Fibroblast of lung (primary cell): Measurements from ENCODE around the gene CDR2. TPM values are rescaled to one million over a fixed set of nuclear protein-coding genes. Genes with fewer than 3 reads are reported as not detected.

ENCODE experiments used
- DNase-seq, 2 donors: peaks; one replicate each; pipeline versions ENCODE4 v3.0.0 to v3.0.0-alpha.2; 2010; ENCODE audit warnings: low read depth in 2 of 2
- H2AFZ ChIP-seq: 2 replicates; pipeline ENCODE4 v1.5.1; 2012; ENCODE audit warnings: low read length, control low read depth, inconsistent platforms
- H3K27ac ChIP-seq: 2 replicates; pipeline ENCODE4 v1.5.1; 2011; ENCODE audit warnings: low read length, control low read depth; ENCODE audit not compliant: insufficient read depth
- H3K27me3 ChIP-seq: 2 replicates; pipeline ENCODE4 v1.5.1; 2011; ENCODE audit warnings: mild to moderate bottlenecking, low read length; ENCODE audit not compliant: control insufficient read depth, insufficient read depth
- H3K36me3 ChIP-seq: 2 replicates; pipeline ENCODE4 v1.5.1; 2011; ENCODE audit warnings: low read length; ENCODE audit not compliant: control insufficient read depth, insufficient read depth
- H3K4me1 ChIP-seq: 2 replicates; pipeline ENCODE4 v1.5.1; 2011; ENCODE audit warnings: low read length; ENCODE audit not compliant: control insufficient read depth, insufficient read depth; ENCODE audit errors: extremely low read depth
- H3K4me2 ChIP-seq: 2 replicates; pipeline ENCODE4 v1.5.1; 2011; ENCODE audit warnings: low read length, control low read depth; ENCODE audit not compliant: insufficient read depth; ENCODE audit errors: extremely low read depth
- H3K4me3 ChIP-seq, 4 experiments: fragments of 200-600 bp in 1 of 4; sonication (generic) in 1 of 4; replicated peaks in 1 of 4; 2 replicates each; pipeline ENCODE4 v1.5.1; 2011 to 2016; ENCODE audit warnings: low read length in 4 of 4, low read depth in 3 of 4, mild to moderate bottlenecking in 3 of 4, control low read depth in 2 of 4, inconsistent platforms in 1 of 4, mixed read lengths in 1 of 4; ENCODE audit not compliant: insufficient read depth in 1 of 4; ENCODE audit errors: control extremely low read depth in 1 of 4
- H3K79me2 ChIP-seq: 2 replicates; pipeline ENCODE4 v1.5.1; 2012; ENCODE audit warnings: mild to moderate bottlenecking, low read length, inconsistent platforms; ENCODE audit not compliant: control insufficient read depth, insufficient read depth
- H3K9ac ChIP-seq: 2 replicates; pipeline ENCODE4 v1.5.1; 2011; ENCODE audit warnings: mild to moderate bottlenecking, low read length, control low read depth; ENCODE audit not compliant: insufficient read depth
- H3K9me3 ChIP-seq: 2 replicates; pipeline ENCODE4 v1.5.1; 2012; ENCODE audit warnings: low read depth, low read length; ENCODE audit not compliant: control insufficient read depth, insufficient read depth
- H4K20me1 ChIP-seq: 2 replicates; pipeline ENCODE4 v1.5.1; 2011; ENCODE audit warnings: low read length; ENCODE audit not compliant: control insufficient read depth, insufficient read depth; ENCODE audit errors: extremely low read depth
- CTCF ChIP-seq, 2 donors: IDR thresholded peaks in 1 of 2; conservative IDR thresholded peaks in 1 of 2; 1 replicate in 1 of 2; 2 replicates in 1 of 2; pipeline ENCODE4 v1.5.1; 2011 to 2012; ENCODE audit warnings: low read length in 2 of 2, control low read depth in 1 of 2, inconsistent platforms in 1 of 2, low read depth in 1 of 2, mild to moderate bottlenecking in 1 of 2
- EZH2 ChIP-seq: IDR thresholded peaks from 2 replicates; pipeline ENCODE4 v1.5.1; 2012; ENCODE audit warnings: low read length, control low read depth, mild to moderate bottlenecking; ENCODE audit errors: missing control alignments
- polyA plus RNA-seq, 2 donors: library from polyadenylated mRNA; depleted of rRNA in 1 of 2; stranded (reverse) in 1 of 2; unstranded in 1 of 2; fragments of >200 nt; gene quantifications; 2 replicates each; pipeline ENCODE4 v1.2.1, GENCODE V29; 2011 to 2012; ENCODE audit warnings: missing spikeins in 1 of 2
- total RNA-seq: library from RNA; depleted of rRNA; stranded (reverse); fragments of >200 nt; gene quantifications from 2 replicates; pipeline ENCODE4 v1.2.1, GENCODE V29; 2014

The CDR2 gene
- total and polyA plus RNA-seq, 2 donors (not counting 1 experiment from before 2014, with no cell fraction given): 60.1 to 73.8 TPM

- H3K9me3 ChIP-seq: no peaks in the 10 kb centered on the region
- H3K27me3 ChIP-seq: no peaks in the 10 kb centered on the region
- no peak for DNase-seq
- H3K27ac ChIP-seq: no peak overlapping the region
- TF ChIP-seq CTCF (conservative IDR thresholded peaks at IDR 0.05 in 1 of 2, IDR thresholded peaks at IDR 0.05 in 1 of 2; ENCODE audit: low read depth in 1 of 2, low read length in 2 of 2) (no peak), EZH2 (no peak)
- no peaks in the 10 kb centered on the region for H4K20me1 ChIP-seq
- no peaks in the 10 kb centered on the region for H3K4me1 ChIP-seq
- H3K9ac ChIP-seq: no peak overlapping the region
- H2AFZ ChIP-seq: no peak overlapping the region
- no peak overlapping the region for H3K4me2 ChIP-seq
- peaks cover 31% of the 10 kb centered on the region for H3K36me3 ChIP-seq
- no peak overlapping the region for H3K4me3 ChIP-seq
- H3K79me2 ChIP-seq: no peaks in the 10 kb centered on the region
Measured at GRCh38 chr16:22323959-22324786, 50.2 kb downstream of the CDR2 start.

- H3K4me2 ChIP-seq: no peak overlapping the region
- TF ChIP-seq CTCF (conservative IDR thresholded peaks at IDR 0.05 in 1 of 2, IDR thresholded peaks at IDR 0.05 in 1 of 2; ENCODE audit: low read depth in 1 of 2, low read length in 2 of 2): no peak
- no peak for TF ChIP-seq EZH2
- H3K4me1 ChIP-seq: no peaks in the 10 kb centered on the region
- H3K27ac ChIP-seq: no peak overlapping the region
- H3K27me3 ChIP-seq: no peaks in the 10 kb centered on the region
- no peak for DNase-seq
- H4K20me1 ChIP-seq: no peaks in the 10 kb centered on the region
- no peak overlapping the region for H3K4me3 ChIP-seq
- H3K9ac ChIP-seq: no peak overlapping the region
- peaks cover 29% of the 10 kb centered on the region for H3K36me3 ChIP-seq
- no peak overlapping the region for H2AFZ ChIP-seq
- H3K9me3 ChIP-seq: no peaks in the 10 kb centered on the region
- no peaks in the 10 kb centered on the region for H3K79me2 ChIP-seq
Measured at GRCh38 chr16:22323173-22323958, 51.1 kb downstream of the CDR2 start.

- H3K4me3 ChIP-seq: no peak overlapping the region
- no peak for TF ChIP-seq CTCF (conservative IDR thresholded peaks at IDR 0.05 in 1 of 2, IDR thresholded peaks at IDR 0.05 in 1 of 2; ENCODE audit: low read depth in 1 of 2, low read length in 2 of 2)
- TF ChIP-seq EZH2: no peak
- no peak overlapping the region for H3K27ac ChIP-seq
- H3K36me3 ChIP-seq: peaks cover 25% of the 10 kb centered on the region
- H3K9me3 ChIP-seq: no peaks in the 10 kb centered on the region
- no peaks in the 10 kb centered on the region for H3K79me2 ChIP-seq
- H4K20me1 ChIP-seq: no peaks in the 10 kb centered on the region
- DNase-seq: no peak
- no peak overlapping the region for H3K9ac ChIP-seq
- no peak overlapping the region for H3K4me2 ChIP-seq
- H2AFZ ChIP-seq: no peak overlapping the region
- H3K4me1 ChIP-seq: no peaks in the 10 kb centered on the region
- H3K27me3 ChIP-seq: no peaks in the 10 kb centered on the region
Measured at GRCh38 chr16:22322741-22323140, 51.7 kb downstream of the CDR2 start.
